HT1080 (cell line): ENCODE results near the gene CALHM1. TPM values are rescaled to one million over a fixed set of nuclear protein-coding genes. Genes with fewer than 3 reads are reported as not detected.

ENCODE experiments used
- DNase-seq: peaks from one replicate; pipeline ENCODE4 v3.0.0-alpha.2; 2015; ENCODE audit warnings: low read depth
- total RNA-seq: library from RNA; depleted of rRNA; stranded (reverse); fragments of >200 nt; shearing (Covaris generic); gene quantifications from 2 replicates; pipeline ENCODE4 v1.2.3, GENCODE V29; 2014

The CALHM1 gene
- total RNA-seq, 1 experiment from 2014 or later = not detected

- no peak for DNase-seq
Observed at GRCh38 chr10:103456074-103456660, 2.5 kb downstream of the CALHM1 start.

GRCh38 chr10:103455235-103455634 is 3.5 kb downstream of the CALHM1 start:
- no peak for DNase-seq

GRCh38 chr10:103454026-103454425 is 4.7 kb downstream of the CALHM1 start:
- no peak for DNase-seq

- no peak for DNase-seq
Observed at GRCh38 chr10:103452506-103453230, 6.0 kb downstream of the CALHM1 start.

- DNase-seq = no peak
Observed at GRCh38 chr10:103451831-103452505, 6.7 kb downstream of the CALHM1 start, which contains the start of gene CALHM2. TSS of gene CALHM2 (minus strand) at chr10:103452370. CDS start at chr10:103449941, 2,429 bp downstream.

GRCh38 chr10:103451091-103451813 is 7.4 kb downstream of the CALHM1 start:
- no peak for DNase-seq

GRCh38 chr10:103450201-103450695 is 8.5 kb downstream of the CALHM1 start:
- DNase-seq = no peak

GRCh38 chr10:103449208-103450144 is 9.2 kb downstream of the CALHM1 start:
- no peak for DNase-seq

- DNase-seq = peak; percentile 62
Observed at GRCh38 chr10:103448746-103449145, 10.0 kb downstream of the CALHM1 start.

GRCh38 chr10:103447187-103447586 is 11.5 kb downstream of the CALHM1 start:
- DNase-seq = no peak

GRCh38 chr10:103445767-103446567 is 12.7 kb downstream of the CALHM1 start:
- no peak for DNase-seq

- DNase-seq = no peak
Observed at GRCh38 chr10:103445366-103445765, 13.3 kb downstream of the CALHM1 start.

- DNase-seq = no peak
Observed at GRCh38 chr10:103444478-103444877, 14.2 kb downstream of the CALHM1 start.

GRCh38 chr10:103443475-103444185 is 15.1 kb downstream of the CALHM1 start:
- DNase-seq = no peak

- DNase-seq = peak; percentile 48
Observed at GRCh38 chr10:103442031-103442461, 16.7 kb downstream of the CALHM1 start.

GRCh38 chr10:103441611-103442010 is 17.1 kb downstream of the CALHM1 start:
- DNase-seq = no peak

- no peak for DNase-seq
Observed at GRCh38 chr10:103441206-103441605, 17.5 kb downstream of the CALHM1 start.

- DNase-seq = no peak
Observed at GRCh38 chr10:103440416-103440815, 18.3 kb downstream of the CALHM1 start.

- DNase-seq = no peak
Observed at GRCh38 chr10:103439776-103440175, 18.9 kb downstream of the CALHM1 start.
